ENCODE results near the gene FAM174B.

FAM174B gene

GRCh38 chr15:92681141-92681631 is 25.6 kb upstream of the FAM174B start:
- Histone ChIP-seq H3K9ac (ENCODE audit: insufficient read length) (no peak overlapping the region), H3K27ac (peak overlapping the region; percentile 66), H3K36me3 (ENCODE audit: insufficient read depth, low read length) (no peaks in the 10 kb centered on the region), H3K9me3 (ENCODE audit: low read depth, low read length) (no peaks in the 10 kb centered on the region), H3K4me3 (peak overlapping the region; percentile 4; the same call in 1 of the 2 replicates)
- peak; percentile 62 for DNase-seq (ENCODE audit: low read depth, low spot score)
- TF ChIP-seq EZH2 (IDR thresholded peaks at IDR 0.05) (no peak), FOXP2 (optimal IDR thresholded peaks at IDR 0.05; ENCODE audit: control extremely low read depth, extremely low read length, insufficient read depth) (no peak)

DNA sequence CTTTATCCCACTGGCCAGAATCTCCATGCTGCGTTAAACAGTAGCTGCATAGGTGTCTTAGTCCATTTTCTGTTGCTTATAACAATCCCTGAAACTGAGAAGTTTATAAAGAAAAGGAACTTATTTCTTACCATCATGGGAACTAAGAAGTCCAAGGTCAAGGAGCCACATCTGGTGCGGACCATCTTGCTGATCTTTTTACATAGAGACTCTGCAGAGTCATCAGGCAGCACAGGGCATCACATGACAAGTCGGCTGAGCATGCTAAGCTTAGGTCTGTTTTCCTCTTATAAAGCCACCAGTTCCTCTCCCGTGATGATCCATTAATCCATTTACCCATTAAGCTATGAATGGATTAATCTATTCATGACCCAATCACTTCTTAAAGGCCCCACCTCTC is 22.4 kb upstream of the FAM174B start:
- Histone ChIP-seq H3K9me3 (ENCODE audit: low read depth, low read length) (no peaks in the 10 kb centered on the region), H3K27ac (no peak overlapping the region), H3K36me3 (ENCODE audit: insufficient read depth, low read length) (no peaks in the 10 kb centered on the region), H3K4me3 (no peak overlapping the region), H3K9ac (ENCODE audit: insufficient read length) (no peak overlapping the region)
- no peak for TF ChIP-seq POLR2AphosphoS5 (IDR thresholded peaks at IDR 0.05; ENCODE audit: borderline replicate concordance, low read depth, low read length)
- TF ChIP-seq EZH2 (IDR thresholded peaks at IDR 0.05): no peak
- no peak for TF ChIP-seq FOXP2 (optimal IDR thresholded peaks at IDR 0.05; ENCODE audit: control extremely low read depth, extremely low read length, insufficient read depth)
- DNase-seq (ENCODE audit: low read depth, low spot score): no peak

DNA sequence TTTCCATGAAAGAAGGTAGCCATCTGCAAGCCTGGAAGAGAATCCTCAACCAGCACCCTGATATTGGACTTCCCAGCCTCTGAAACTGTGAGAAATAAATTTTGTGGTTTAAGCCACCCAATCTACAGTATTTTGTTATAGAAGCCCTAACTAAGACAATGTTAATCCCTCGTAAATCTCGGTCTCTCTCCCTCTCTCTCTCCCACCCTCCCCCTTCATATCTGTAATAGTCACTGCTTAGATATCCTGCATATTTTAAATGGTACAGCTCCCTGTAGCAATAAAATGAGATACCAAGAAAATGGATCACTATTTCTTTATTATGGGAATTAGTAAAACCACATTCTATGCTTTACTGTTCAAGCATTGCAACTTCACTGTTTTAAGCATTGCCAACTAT is 21.0 kb upstream of the FAM174B start:
- no peaks in the 10 kb centered on the region for H3K9me3 ChIP-seq (ENCODE audit: low read depth, low read length)
- H3K36me3 ChIP-seq (ENCODE audit: insufficient read depth, low read length): no peaks in the 10 kb centered on the region
- H3K9ac ChIP-seq (ENCODE audit: insufficient read length): no peak overlapping the region
- no peak for DNase-seq (ENCODE audit: low read depth, low spot score)
- no peak overlapping the region for H3K4me3 ChIP-seq
- TF ChIP-seq FOXP2 (optimal IDR thresholded peaks at IDR 0.05; ENCODE audit: control extremely low read depth, extremely low read length, insufficient read depth): no peak
- no peak for TF ChIP-seq EZH2 (IDR thresholded peaks at IDR 0.05)
- TF ChIP-seq POLR2AphosphoS5 (IDR thresholded peaks at IDR 0.05; ENCODE audit: borderline replicate concordance, low read depth, low read length): no peak
- H3K27ac ChIP-seq: no peak overlapping the region

DNA sequence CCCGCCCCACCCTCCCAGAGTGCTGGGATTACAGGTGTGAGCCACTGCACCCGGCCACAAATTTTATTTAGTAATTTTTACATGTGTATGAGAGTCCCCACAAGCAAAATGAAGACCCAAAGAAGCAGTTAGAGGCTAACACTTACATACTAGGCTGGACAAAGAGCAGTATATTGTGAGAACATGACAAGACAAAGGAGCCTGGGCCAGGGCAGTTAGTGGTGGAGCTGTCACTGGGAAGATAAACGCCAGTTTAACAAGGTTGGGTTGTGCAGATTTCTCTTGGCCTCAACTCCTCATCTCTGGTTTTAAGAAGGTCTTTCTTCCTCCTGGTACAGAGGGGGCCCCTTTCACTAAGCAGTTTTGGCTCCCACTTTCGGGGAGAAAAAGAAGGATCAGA is 19.9 kb upstream of the FAM174B start:
- no peak overlapping the region for H3K4me3 ChIP-seq
- DNase-seq (ENCODE audit: low read depth, low spot score): no peak
- no peak overlapping the region for H3K27ac ChIP-seq
- no peak overlapping the region for H3K9ac ChIP-seq (ENCODE audit: insufficient read length)
- no peaks in the 10 kb centered on the region for H3K9me3 ChIP-seq (ENCODE audit: low read depth, low read length)
- H3K36me3 ChIP-seq (ENCODE audit: insufficient read depth, low read length): no peaks in the 10 kb centered on the region
- TF ChIP-seq POLR2AphosphoS5 (IDR thresholded peaks at IDR 0.05; ENCODE audit: borderline replicate concordance, low read depth, low read length) (no peak), EZH2 (IDR thresholded peaks at IDR 0.05) (no peak), FOXP2 (optimal IDR thresholded peaks at IDR 0.05; ENCODE audit: control extremely low read depth, extremely low read length, insufficient read depth) (no peak)

DNA sequence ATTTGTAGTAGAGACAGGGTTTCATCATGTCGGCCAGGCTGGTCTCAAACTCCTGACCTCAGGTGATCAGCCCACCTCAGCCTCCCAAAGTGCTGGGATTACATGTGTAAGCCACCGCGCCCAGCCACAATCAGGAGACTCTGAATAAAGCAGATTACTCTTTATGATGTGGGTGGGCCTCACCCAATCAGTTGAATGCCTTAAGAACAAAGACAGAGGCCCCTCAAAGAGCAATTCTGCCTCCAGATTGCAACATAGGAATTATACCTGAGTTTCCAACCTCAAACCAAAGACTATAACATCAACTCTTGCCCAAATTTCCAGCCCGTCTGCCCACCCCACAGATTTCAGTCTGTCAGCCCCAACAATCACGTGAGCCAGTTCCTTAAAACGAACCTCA is 18.8 kb upstream of the FAM174B start:
- no peak for TF ChIP-seq FOXP2 (optimal IDR thresholded peaks at IDR 0.05; ENCODE audit: control extremely low read depth, extremely low read length, insufficient read depth)
- Histone ChIP-seq H3K4me3 (no peak overlapping the region), H3K27ac (no peak overlapping the region), H3K9ac (ENCODE audit: insufficient read length) (no peak overlapping the region), H3K36me3 (ENCODE audit: insufficient read depth, low read length) (no peaks in the 10 kb centered on the region), H3K9me3 (ENCODE audit: low read depth, low read length) (no peaks in the 10 kb centered on the region)
- no peak for DNase-seq (ENCODE audit: low read depth, low spot score)

DNA sequence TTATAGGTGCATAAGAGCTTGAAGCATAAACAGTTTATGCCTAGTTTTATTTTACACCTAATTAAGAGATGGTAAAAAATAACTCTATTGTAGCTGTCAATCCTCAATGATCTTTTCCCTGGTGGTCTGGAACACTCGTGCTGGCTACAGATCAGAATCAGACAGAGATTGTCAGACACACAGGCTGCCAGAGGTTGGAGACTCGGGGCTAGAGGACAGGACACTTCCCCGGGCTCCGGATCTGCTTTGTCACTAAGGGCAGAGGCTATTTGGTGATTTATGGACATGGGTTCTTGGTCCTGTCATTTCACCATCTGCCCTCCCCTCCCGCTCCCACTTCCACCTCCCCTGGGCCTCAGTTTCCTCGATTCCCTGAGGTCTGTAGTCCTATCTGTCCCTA is 16.5 kb upstream of the FAM174B start:
- Histone ChIP-seq H3K36me3 (ENCODE audit: insufficient read depth, low read length) (no peaks in the 10 kb centered on the region), H3K9ac (ENCODE audit: insufficient read length) (no peak overlapping the region), H3K9me3 (ENCODE audit: low read depth, low read length) (no peaks in the 10 kb centered on the region), H3K4me3 (no peak overlapping the region), H3K27ac (no peak overlapping the region)
- TF ChIP-seq EZH2 (IDR thresholded peaks at IDR 0.05) (no peak), POLR2AphosphoS5 (IDR thresholded peaks at IDR 0.05; ENCODE audit: borderline replicate concordance, low read depth, low read length) (no peak), FOXP2 (optimal IDR thresholded peaks at IDR 0.05; ENCODE audit: control extremely low read depth, extremely low read length, insufficient read depth) (no peak)
- no peak for DNase-seq (ENCODE audit: low read depth, low spot score)

DNA sequence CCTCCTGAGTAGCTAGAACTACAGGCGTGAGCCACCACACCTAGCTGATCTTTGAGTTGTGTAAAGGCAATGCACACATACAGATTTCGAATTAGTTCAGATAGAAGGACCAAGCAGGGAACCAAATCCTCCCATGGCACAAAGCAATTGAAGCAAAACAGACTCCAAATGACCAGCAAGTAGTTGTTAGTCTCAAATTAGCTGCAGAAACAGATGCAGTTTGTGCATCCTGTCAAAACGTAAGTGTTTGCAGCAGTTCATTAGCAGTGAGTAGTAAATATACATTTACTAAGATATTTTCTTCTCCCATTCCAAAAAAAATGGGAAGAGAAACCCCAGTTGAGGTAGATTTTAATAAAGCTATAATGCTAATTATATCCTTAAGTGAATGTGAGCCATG is 15.8 kb upstream of the FAM174B start:
- DNase-seq (ENCODE audit: low read depth, low spot score): no peak
- Histone ChIP-seq H3K27ac (no peak overlapping the region), H3K36me3 (ENCODE audit: insufficient read depth, low read length) (no peaks in the 10 kb centered on the region), H3K4me3 (no peak overlapping the region), H3K9me3 (ENCODE audit: low read depth, low read length) (no peaks in the 10 kb centered on the region), H3K9ac (ENCODE audit: insufficient read length) (no peak overlapping the region)
- no peak for TF ChIP-seq FOXP2 (optimal IDR thresholded peaks at IDR 0.05; ENCODE audit: control extremely low read depth, extremely low read length, insufficient read depth)
- TF ChIP-seq EZH2 (IDR thresholded peaks at IDR 0.05): no peak
- TF ChIP-seq POLR2AphosphoS5 (IDR thresholded peaks at IDR 0.05; ENCODE audit: borderline replicate concordance, low read depth, low read length): no peak

- H3K4me3 ChIP-seq: no peak overlapping the region
- no peak overlapping the region for H3K9ac ChIP-seq (ENCODE audit: insufficient read length)
- no peak overlapping the region for H3K27ac ChIP-seq
- no peaks in the 10 kb centered on the region for H3K36me3 ChIP-seq (ENCODE audit: insufficient read depth, low read length)
- TF ChIP-seq EZH2 (IDR thresholded peaks at IDR 0.05) (no peak), POLR2AphosphoS5 (IDR thresholded peaks at IDR 0.05; ENCODE audit: borderline replicate concordance, low read depth, low read length) (peak; percentile 43; the same call in 1 of the 2 replicates)
- H3K9me3 ChIP-seq (ENCODE audit: low read depth, low read length): no peaks in the 10 kb centered on the region
- DNase-seq (ENCODE audit: low read depth, low spot score): peak; percentile 35
Measured at GRCh38 chr15:92670621-92671020, 15.0 kb upstream of the FAM174B start.

DNA sequence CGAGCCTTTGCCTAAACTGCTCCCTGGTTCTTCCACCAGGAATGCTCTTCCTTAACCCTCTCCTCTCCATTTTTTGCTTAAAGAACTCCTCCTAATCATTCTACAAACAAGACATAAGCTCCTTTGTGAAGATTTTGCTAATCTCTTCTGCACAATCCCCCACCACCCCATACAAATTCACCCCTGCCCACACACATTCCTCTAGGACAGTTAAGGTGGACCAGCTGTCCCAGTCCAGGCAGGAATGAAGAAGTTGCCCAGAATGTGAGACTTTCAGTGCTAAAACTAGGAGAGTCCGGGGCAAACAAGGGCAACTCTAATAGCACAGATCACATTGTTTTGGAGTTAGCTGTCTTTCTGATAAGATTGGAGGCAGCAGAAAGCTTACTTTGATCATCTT is 13.9 kb upstream of the FAM174B start:
- Histone ChIP-seq H3K27ac (no peak overlapping the region), H3K9me3 (ENCODE audit: low read depth, low read length) (no peaks in the 10 kb centered on the region), H3K36me3 (ENCODE audit: insufficient read depth, low read length) (no peaks in the 10 kb centered on the region), H3K9ac (ENCODE audit: insufficient read length) (no peak overlapping the region), H3K4me3 (no peak overlapping the region)
- DNase-seq (ENCODE audit: low read depth, low spot score): no peak
- TF ChIP-seq FOXP2 (optimal IDR thresholded peaks at IDR 0.05; ENCODE audit: control extremely low read depth, extremely low read length, insufficient read depth) (no peak), POLR2AphosphoS5 (IDR thresholded peaks at IDR 0.05; ENCODE audit: borderline replicate concordance, low read depth, low read length) (no peak), EZH2 (IDR thresholded peaks at IDR 0.05) (no peak)
